RWPE1 (cell line): ENCODE measurements around the gene SSBP2.
"Not testable (repeated sequence)": the region's sequence is repeated elsewhere in the genome, so short reads cannot be mapped to it uniquely, and the experiment has no call there.

Experiments used
- CTCF ChIA-PET: fragments of 350-600 bp; sonication (Branson Sonifier 250); formaldehyde crosslinking; extraction: SDS; loops from one replicate; lab custom pipeline; 2021; lab: Yijun Ruan, JAX
- POLR2A ChIA-PET: fragments of 400-600 bp; formaldehyde crosslinking; extraction: SDS; loops from one replicate; lab custom pipeline; 2020; ENCODE audit warnings: antibody characterized with exemption; ENCODE audit not compliant: low non-redundant PET; lab: Yijun Ruan, JAX
- DNase-seq: peaks from one replicate; pipeline ENCODE4 v3.0.0; 2012; ENCODE audit warnings: low spot score
- H3K27ac ChIP-seq: fragments of 450-650 bp; 2 replicates; pipeline ENCODE4 v1.5.1; 2017
- CTCF ChIP-seq: fragments of 450-650 bp; conservative IDR thresholded peaks from 2 replicates; pipeline ENCODE4 v1.5.1; 2017; ENCODE audit warnings: low read depth, mild to moderate bottlenecking

SSBP2 gene

DNA sequence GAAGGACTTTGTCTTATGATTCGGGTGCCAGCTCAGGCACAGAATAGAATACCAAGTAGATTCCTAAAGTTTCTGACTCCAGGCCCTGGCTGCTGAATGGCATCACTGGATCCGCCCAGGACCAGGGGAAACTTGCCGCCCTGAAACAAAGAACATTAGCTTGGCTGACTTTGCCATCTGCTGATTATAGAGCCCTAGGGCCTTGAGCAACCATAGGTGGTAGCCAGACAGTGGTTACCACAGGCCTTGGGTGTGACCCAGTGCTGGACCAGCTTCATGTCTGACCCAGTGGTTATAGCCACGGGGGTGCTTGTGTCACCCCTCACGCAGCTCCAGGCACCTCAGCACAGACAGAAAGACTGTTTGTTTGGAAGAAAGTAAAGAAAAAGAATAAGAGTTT, 62.7 kb downstream of the SSBP2 start:
- no peak for TF ChIP-seq CTCF
- H3K27ac ChIP-seq = no peak overlapping the region
- CTCF ChIA-PET = interaction anchor here (0.8 kb wide), 1 partner anchor 42 kb away, joined by 3 read pairs; no protein-coding TSS in a partner anchor
- POLR2A ChIA-PET = no interaction called here
- no peak for DNase-seq

GRCh38 chr5:81687292-81687691, 63.6 kb downstream of the SSBP2 start:
- DNase-seq = no peak
- ChIA-PET POLR2A (no interaction called here), CTCF (no interaction called here)
- H3K27ac ChIP-seq = no peak overlapping the region
- no peak for TF ChIP-seq CTCF

- CTCF ChIA-PET = no interaction called here
- no peak for DNase-seq
- POLR2A ChIA-PET = no interaction called here
- no peak for TF ChIP-seq CTCF
- no peak overlapping the region for H3K27ac ChIP-seq
Measured at GRCh38 chr5:81685471-81685870, 65.4 kb downstream of the SSBP2 start.

DNA sequence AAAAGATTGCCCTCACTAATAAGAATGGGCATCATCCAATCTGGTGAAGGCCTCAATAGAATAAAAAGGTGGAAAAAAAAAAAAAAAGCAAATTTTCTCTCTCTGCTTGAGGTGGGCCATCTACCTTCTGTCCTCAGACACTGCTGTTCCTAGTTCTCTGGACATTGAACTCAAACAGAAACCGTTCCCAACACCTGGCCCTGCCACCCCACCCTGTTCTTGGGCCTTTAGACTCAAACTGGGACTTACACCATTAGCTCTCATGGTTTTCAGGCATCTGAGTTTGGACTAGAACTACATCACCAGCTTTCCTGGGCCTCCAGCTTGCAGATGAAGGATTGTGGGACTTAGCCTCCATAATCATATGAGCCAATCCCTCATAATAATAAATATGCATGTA, 71.0 kb downstream of the SSBP2 start:
- CTCF ChIA-PET = interaction anchor here (0.7 kb wide), 1 partner anchor 146 kb away, joined by 3 read pairs; no protein-coding TSS in a partner anchor
- no peak overlapping the region for H3K27ac ChIP-seq
- no peak for DNase-seq
- POLR2A ChIA-PET = no interaction called here
- TF ChIP-seq CTCF = no peak

- no peak for TF ChIP-seq CTCF
Measured at GRCh38 chr5:81675420-81675819, 75.5 kb downstream of the SSBP2 start.

GRCh38 chr5:81665795-81666194, 85.1 kb downstream of the SSBP2 start:
- no peak overlapping the region for H3K27ac ChIP-seq
- POLR2A ChIA-PET = no interaction called here
- CTCF ChIA-PET = no interaction called here
- DNase-seq = no peak
- TF ChIP-seq CTCF = no peak

More at GRCh38 chr5:81675420-81675819, 75.5 kb downstream of the SSBP2 start:
- no peak for DNase-seq
- ChIA-PET CTCF (interaction anchor here (0.5 to 0.7 kb wide), 2 partner anchors 28 to 97 kb away, joined by 3 to 4 read pairs; no protein-coding TSS in a partner anchor), POLR2A (no interaction called here)
- no peak overlapping the region for H3K27ac ChIP-seq

DNA sequence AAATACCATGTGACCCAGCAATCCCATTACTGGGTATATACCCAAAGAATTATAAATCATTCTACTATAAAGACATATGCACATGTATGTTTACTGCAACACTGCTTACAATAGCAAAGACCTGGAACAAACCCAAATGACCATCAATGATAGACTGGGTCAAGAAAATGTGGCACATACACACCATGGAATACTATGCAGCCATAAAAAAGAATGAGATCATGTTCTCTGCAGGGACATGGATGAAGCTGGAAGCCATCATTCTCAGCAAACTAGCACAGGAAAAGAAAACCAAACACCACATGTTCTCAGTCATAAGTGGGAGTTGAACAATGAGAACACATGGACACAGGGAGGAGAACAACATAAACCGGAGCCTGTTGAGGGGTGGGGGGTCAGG, 90.3 kb downstream of the SSBP2 start:
- DNase-seq, CTCF ChIA-PET, POLR2A ChIA-PET, H3K27ac ChIP-seq: not testable (repeated sequence)
